CD4-positive, alpha-beta T cell (primary cell): Measurements from ENCODE around the gene TFAP2E. TPM values are rescaled to one million over a fixed set of nuclear protein-coding genes. Genes with fewer than 3 reads are reported as not detected.

ENCODE experiments used
- ATAC-seq: fragments of 200-7000 bp; cut with Tn5 transposase; one replicate; pipeline ENCODE4 v1.10.0; 2022; ENCODE audit warnings: mild to moderate bottlenecking; ENCODE audit not compliant: poor library complexity
- CTCF ChIA-PET: fragments of 350-600 bp; sonication (Branson Sonifier 250); formaldehyde crosslinking; loops from one replicate; lab custom pipeline; 2021; ENCODE audit warnings: antibody characterized with exemption, inconsistent platforms; lab: Charles Lee
- POLR2A ChIA-PET: fragments of 350-600 bp; sonication (Branson Sonifier 250); formaldehyde crosslinking; loops from one replicate; lab custom pipeline; 2021; ENCODE audit warnings: antibody characterized with exemption, inconsistent platforms; lab: Charles Lee
- DNase-seq, 14 experiments: peaks; one replicate each; pipeline ENCODE4 v3.0.0-alpha.2; 2013 to 2020; ENCODE audit warnings: mixed read lengths in 2 of 14
- H3K27ac ChIP-seq, 2 donors: one replicate each; pipeline versions ENCODE4 v1.5.1 to v1.7.0; 2013; ENCODE audit warnings: low read length in 2 of 2, low read depth in 1 of 2, mild to moderate bottlenecking in 1 of 2
- H3K27me3 ChIP-seq, 2 experiments: 1 replicate in 1 of 2; 2 replicates in 1 of 2; pipeline versions ENCODE4 v1.6.1 to v1.7.0; 2013; ENCODE audit warnings: low read length in 2 of 2, control low read depth in 1 of 2, mild to moderate bottlenecking in 1 of 2, moderate library complexity in 1 of 2; ENCODE audit not compliant: insufficient read depth in 2 of 2, control insufficient read depth in 1 of 2
- H3K36me3 ChIP-seq: one replicate; pipeline ENCODE4 v1.6.1; 2013; ENCODE audit warnings: low read length, control low read depth; ENCODE audit not compliant: insufficient read depth
- H3K4me1 ChIP-seq: one replicate; pipeline ENCODE4 v1.6.1; 2013; ENCODE audit warnings: low read length, control low read depth; ENCODE audit not compliant: insufficient read depth
- H3K4me3 ChIP-seq: one replicate; pipeline ENCODE4 v1.5.1; 2013; ENCODE audit warnings: mild to moderate bottlenecking, low read length, moderate library complexity
- H3K9me3 ChIP-seq, 2 experiments: 1 replicate in 1 of 2; 2 replicates in 1 of 2; pipeline versions ENCODE4 v1.6.1 to v1.7.0; 2013; ENCODE audit warnings: low read length in 2 of 2, mild to moderate bottlenecking in 2 of 2, control low read depth in 1 of 2, moderate library complexity in 1 of 2; ENCODE audit not compliant: control insufficient read depth in 1 of 2, insufficient read depth in 1 of 2
- H3K27ac Mint-ChIP-seq: one replicate; pipeline ENCODE4 v1.8.0; 2020; ENCODE audit warnings: mixed read lengths
- H3K27me3 Mint-ChIP-seq: one replicate; pipeline ENCODE4 v1.8.0; 2021; ENCODE audit warnings: mixed read lengths
- H3K36me3 Mint-ChIP-seq: one replicate; pipeline ENCODE4 v1.8.0; 2021; ENCODE audit warnings: low read depth, mixed read lengths
- H3K4me1 Mint-ChIP-seq: one replicate; pipeline ENCODE4 v1.8.0; 2021; ENCODE audit warnings: low read depth, mixed read lengths
- H3K4me3 Mint-ChIP-seq: one replicate; pipeline ENCODE4 v1.8.0; 2020; ENCODE audit warnings: mild to moderate bottlenecking, mixed read lengths
- H3K9me3 Mint-ChIP-seq: one replicate; pipeline ENCODE4 v1.8.0; 2020; ENCODE audit warnings: mixed read lengths
- intact Hi-C, 2 experiments: fragments of 100-400 bp; cut with DNase I in 1 of 2; cut with micrococcal nuclease in 1 of 2; formaldehyde crosslinking; loops; one replicate each; pipeline versions ENCODE4 v1.15.1 to v1.9.0; 2023 to 2025; cut with DNase I, micrococcal nuclease
- total RNA-seq, 174 experiments: library from RNA in 2 of 174; stranded (reverse) in 2 of 174; gene quantifications; one replicate each; pipeline ENCODE4 v1.2.3 and lab custom pipeline; 2021 to 2026
- TF ChIP-seq, protein P1 (sequence below): fragments of 200-600 bp; IDR thresholded peaks from one replicate; pipeline ENCODE4 v1.8.0; 2022; ENCODE audit warnings: antibody characterized with exemption, mild to moderate bottlenecking

The TFAP2E gene
- total RNA-seq, 2 experiments from 2014 or later: 3.0 to 3.8 TPM

DNA sequence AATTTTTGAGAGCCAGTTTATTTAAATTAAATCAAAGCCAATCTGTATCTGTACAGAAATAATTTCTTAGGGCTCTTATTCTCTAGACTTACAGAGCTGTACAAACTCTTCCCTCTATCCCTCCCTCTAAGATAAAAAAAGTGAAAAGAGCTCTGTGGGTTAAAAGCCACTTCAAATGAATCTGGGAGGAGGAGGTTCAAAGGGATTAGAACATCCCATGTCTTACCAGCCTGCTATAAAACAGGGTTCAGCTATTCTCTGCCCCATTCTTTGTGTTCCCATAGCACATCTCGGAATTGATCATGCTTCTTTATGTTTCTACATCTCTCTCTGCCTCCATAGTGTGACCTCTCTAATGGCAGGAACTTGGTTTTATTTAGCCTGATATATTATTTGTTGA, 35.3 kb upstream of the TFAP2E start:
- Histone ChIP-seq H3K4me1 (peaks cover 45% of the 10 kb centered on the region), H3K27ac (peak overlapping the region; percentile 59 to 64), H3K36me3 (peaks cover 9% of the 10 kb centered on the region), H3K9me3 (no peaks in the 10 kb centered on the region), H3K27me3 (no peaks in the 10 kb centered on the region), H3K4me3 (no peak overlapping the region)
- peaks cover 90% of the 10 kb centered on the region for H3K4me1 Mint-ChIP-seq
- ChIA-PET CTCF (interaction anchor here (0.7 to 2.3 kb wide), 5 partner anchors 12 to 87 kb away, joined by 3 to 15 read pairs (median 6); no protein-coding TSS in a partner anchor), POLR2A (interaction anchor here (0.8 to 4.0 kb wide), 7 partner anchors 19 to 231 kb away, joined by 3 to 53 read pairs (median 4); partner anchors contain the start of genes KIAA0319L and NCDN)
- peak overlapping the region; percentile 97 for H3K27ac Mint-ChIP-seq
- H3K9me3 Mint-ChIP-seq: no peaks in the 10 kb centered on the region
- intact Hi-C loops: no loop called here
- peak overlapping the region; percentile 37 for H3K4me3 Mint-ChIP-seq
- peaks cover 33% of the 10 kb centered on the region for H3K36me3 Mint-ChIP-seq
- DNase-seq (peak in 1 of 14 experiments; percentile 17), ATAC-seq (no peak)
- H3K27me3 Mint-ChIP-seq: no peaks in the 10 kb centered on the region
- TF ChIP-seq, protein P1, sequence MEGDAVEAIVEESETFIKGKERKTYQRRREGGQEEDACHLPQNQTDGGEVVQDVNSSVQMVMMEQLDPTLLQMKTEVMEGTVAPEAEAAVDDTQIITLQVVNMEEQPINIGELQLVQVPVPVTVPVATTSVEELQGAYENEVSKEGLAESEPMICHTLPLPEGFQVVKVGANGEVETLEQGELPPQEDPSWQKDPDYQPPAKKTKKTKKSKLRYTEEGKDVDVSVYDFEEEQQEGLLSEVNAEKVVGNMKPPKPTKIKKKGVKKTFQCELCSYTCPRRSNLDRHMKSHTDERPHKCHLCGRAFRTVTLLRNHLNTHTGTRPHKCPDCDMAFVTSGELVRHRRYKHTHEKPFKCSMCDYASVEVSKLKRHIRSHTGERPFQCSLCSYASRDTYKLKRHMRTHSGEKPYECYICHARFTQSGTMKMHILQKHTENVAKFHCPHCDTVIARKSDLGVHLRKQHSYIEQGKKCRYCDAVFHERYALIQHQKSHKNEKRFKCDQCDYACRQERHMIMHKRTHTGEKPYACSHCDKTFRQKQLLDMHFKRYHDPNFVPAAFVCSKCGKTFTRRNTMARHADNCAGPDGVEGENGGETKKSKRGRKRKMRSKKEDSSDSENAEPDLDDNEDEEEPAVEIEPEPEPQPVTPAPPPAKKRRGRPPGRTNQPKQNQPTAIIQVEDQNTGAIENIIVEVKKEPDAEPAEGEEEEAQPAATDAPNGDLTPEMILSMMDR: no peak

DNA sequence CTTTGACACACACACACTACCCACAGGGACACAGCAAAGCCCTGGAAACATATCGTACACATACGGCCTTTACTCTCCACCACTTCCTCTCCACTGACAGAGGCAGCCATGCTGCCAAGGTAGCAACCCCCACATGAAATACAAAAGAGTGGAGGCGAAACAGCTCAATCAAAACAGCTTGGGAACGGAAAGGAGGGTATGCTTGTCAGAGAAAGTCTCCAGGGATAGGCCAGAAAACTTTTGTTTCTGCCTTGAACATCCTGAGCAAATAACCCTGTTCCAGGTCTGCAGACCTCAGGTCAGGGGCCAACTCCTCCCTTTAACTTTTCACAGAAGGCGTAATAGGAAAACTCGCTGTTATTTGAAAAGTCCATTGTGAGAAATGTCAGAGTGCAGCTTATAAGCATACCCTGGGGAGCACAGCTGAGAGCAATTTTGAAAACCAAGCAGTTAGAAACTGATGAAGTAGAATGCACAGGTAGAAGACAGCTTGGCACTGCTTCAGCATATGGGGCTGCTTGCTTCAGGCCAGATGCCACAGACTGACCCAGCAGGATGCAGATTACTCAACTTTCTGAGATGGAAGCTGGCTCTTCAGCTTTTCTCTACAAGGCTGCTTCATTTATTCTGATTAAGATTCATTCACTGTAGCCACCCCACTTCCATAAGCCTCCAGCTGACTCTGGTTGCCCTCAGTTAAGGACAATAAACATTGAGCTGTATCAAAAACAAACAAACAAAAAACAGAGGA, 33.9 kb upstream of the TFAP2E start:
- peak overlapping the region; percentile 97 for H3K27ac Mint-ChIP-seq
- ATAC-seq (peak; percentile 91), DNase-seq (peak in 11 of 14 experiments; percentile 20 to 83 (median 45))
- peak overlapping the region; percentile 9 for H3K4me3 ChIP-seq
- peaks cover 6% of the 10 kb centered on the region for H3K36me3 ChIP-seq
- H3K9me3 Mint-ChIP-seq: no peaks in the 10 kb centered on the region
- ChIA-PET POLR2A (interaction anchor here (0.8 to 4.0 kb wide), 9 partner anchors 16 to 392 kb away, joined by 3 to 53 read pairs (median 5); partner anchors contain the start of genes AGO3, KIAA0319L and NCDN), CTCF (interaction anchor here (1.0 to 2.3 kb wide), 4 partner anchors 25 to 88 kb away, joined by 3 to 10 read pairs (median 6); no protein-coding TSS in a partner anchor)
- H3K27me3 Mint-ChIP-seq: no peaks in the 10 kb centered on the region
- intact Hi-C loops: loop anchor here in 1 of 2 experiments (1.0 kb wide), 1 partner anchor 32 kb away; no protein-coding TSS in a partner anchor
- TF ChIP-seq, protein P1: no peak
- H3K4me1 Mint-ChIP-seq: peaks cover 89% of the 10 kb centered on the region
- peak overlapping the region; percentile 59 to 64 for H3K27ac ChIP-seq
- no peaks in the 10 kb centered on the region for H3K9me3 ChIP-seq
- H3K27me3 ChIP-seq: no peaks in the 10 kb centered on the region
- peak overlapping the region; percentile 87 for H3K4me3 Mint-ChIP-seq
- peaks cover 31% of the 10 kb centered on the region for H3K36me3 Mint-ChIP-seq
- H3K4me1 ChIP-seq: peaks cover 45% of the 10 kb centered on the region

DNA sequence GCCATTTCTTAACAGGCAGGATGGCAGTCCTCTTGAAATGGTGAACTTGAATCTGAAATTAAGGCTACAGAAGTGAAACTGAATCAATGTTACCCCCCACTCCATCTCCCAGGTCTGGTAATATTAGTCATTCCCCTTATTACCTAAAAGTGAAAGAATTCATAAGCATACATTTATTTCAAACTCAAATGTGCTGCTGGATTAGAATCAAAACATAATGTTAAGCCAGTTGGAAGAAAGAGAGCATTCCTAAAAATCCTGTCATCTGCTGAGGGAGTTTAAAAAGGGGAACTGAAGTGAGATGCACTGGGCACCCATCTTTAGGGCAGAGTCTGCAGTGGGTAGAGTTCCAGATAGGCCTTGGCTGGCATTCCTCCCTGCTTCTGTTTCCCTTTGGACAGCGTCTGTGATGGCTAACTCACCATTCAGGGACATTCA, 33.3 kb upstream of the TFAP2E start:
- Mint-ChIP-seq H3K9me3 (no peaks in the 10 kb centered on the region), H3K27ac (peak overlapping the region; percentile 97), H3K4me1 (peaks cover 93% of the 10 kb centered on the region), H3K4me3 (peak overlapping the region; percentile 87), H3K36me3 (peaks cover 32% of the 10 kb centered on the region), H3K27me3 (no peaks in the 10 kb centered on the region)
- TF ChIP-seq, protein P1: no peak
- H3K4me1 ChIP-seq: peaks cover 48% of the 10 kb centered on the region
- DNase-seq (peak in 2 of 14 experiments; percentile 33 to 34), ATAC-seq (no peak)
- ChIA-PET CTCF (interaction anchor here (0.5 to 2.3 kb wide), 4 partner anchors 25 to 88 kb away, joined by 3 to 10 read pairs (median 4); no protein-coding TSS in a partner anchor), POLR2A (interaction anchor here (0.8 to 4.0 kb wide), 6 partner anchors 17 to 88 kb away, joined by 3 to 53 read pairs (median 12); partner anchors contain the start of genes KIAA0319L and NCDN)
- H3K27ac ChIP-seq: peak overlapping the region; percentile 59 to 64
- H3K27me3 ChIP-seq: no peaks in the 10 kb centered on the region
- H3K36me3 ChIP-seq: peaks cover 9% of the 10 kb centered on the region
- no peaks in the 10 kb centered on the region for H3K9me3 ChIP-seq
- intact Hi-C loops: loop anchor here in 1 of 2 experiments (1.0 kb wide), 1 partner anchor 33 kb away; no protein-coding TSS in a partner anchor
- H3K4me3 ChIP-seq: no peak overlapping the region
